AG04450 (cell line): Measurements from ENCODE around the gene TTLL1. TPM values are rescaled to one million over a fixed set of nuclear protein-coding genes. Genes with fewer than 3 reads are reported as not detected.

Experiments used
- CTCF ChIA-PET: fragments of 300-600, 350-600 bp; formaldehyde crosslinking; extraction: SDS; loops from one replicate; lab custom pipeline; 2022; ENCODE audit warnings: antibody characterized with exemption, inconsistent platforms; lab: Charles Lee
- POLR2A ChIA-PET: fragments of 350-600 bp; formaldehyde crosslinking; extraction: SDS; loops from one replicate; lab custom pipeline; 2021; ENCODE audit warnings: antibody characterized with exemption, inconsistent platforms; lab: Yijun Ruan, JAX
- DNase-seq: peaks from one replicate; pipeline ENCODE4 v3.0.0-alpha.2; 2011; ENCODE audit warnings: low read depth, low spot score
- H3K27ac ChIP-seq: one replicate; pipeline ENCODE4 v1.5.1; 2012; ENCODE audit warnings: low read depth, low read length, control low read depth
- H3K27me3 ChIP-seq: one replicate; pipeline ENCODE4 v1.6.0; 2012; ENCODE audit warnings: low read length; ENCODE audit not compliant: control insufficient read depth, insufficient read depth
- H3K4me3 ChIP-seq: 2 replicates; pipeline ENCODE4 v1.5.1; 2011; ENCODE audit warnings: mild to moderate bottlenecking, low read depth, low read length, control low read depth
- H3K9me3 ChIP-seq: 2 replicates; pipeline ENCODE4 v1.5.1; 2012; ENCODE audit warnings: low read length; ENCODE audit not compliant: control insufficient read depth, insufficient read depth
- CTCF ChIP-seq: IDR thresholded peaks from 2 replicates; pipeline ENCODE4 v1.5.1; 2011; ENCODE audit warnings: low read depth, low read length, control low read depth, inconsistent platforms
- polyA plus RNA-seq: library from polyadenylated mRNA; depleted of rRNA; stranded (reverse); fragments of >200 nt; gene quantifications from 2 replicates; pipeline ENCODE4 v1.2.3, GENCODE V29; 2011

TTLL1 gene
- polyA plus RNA-seq, 1 experiment, result 17.5 TPM

DNA sequence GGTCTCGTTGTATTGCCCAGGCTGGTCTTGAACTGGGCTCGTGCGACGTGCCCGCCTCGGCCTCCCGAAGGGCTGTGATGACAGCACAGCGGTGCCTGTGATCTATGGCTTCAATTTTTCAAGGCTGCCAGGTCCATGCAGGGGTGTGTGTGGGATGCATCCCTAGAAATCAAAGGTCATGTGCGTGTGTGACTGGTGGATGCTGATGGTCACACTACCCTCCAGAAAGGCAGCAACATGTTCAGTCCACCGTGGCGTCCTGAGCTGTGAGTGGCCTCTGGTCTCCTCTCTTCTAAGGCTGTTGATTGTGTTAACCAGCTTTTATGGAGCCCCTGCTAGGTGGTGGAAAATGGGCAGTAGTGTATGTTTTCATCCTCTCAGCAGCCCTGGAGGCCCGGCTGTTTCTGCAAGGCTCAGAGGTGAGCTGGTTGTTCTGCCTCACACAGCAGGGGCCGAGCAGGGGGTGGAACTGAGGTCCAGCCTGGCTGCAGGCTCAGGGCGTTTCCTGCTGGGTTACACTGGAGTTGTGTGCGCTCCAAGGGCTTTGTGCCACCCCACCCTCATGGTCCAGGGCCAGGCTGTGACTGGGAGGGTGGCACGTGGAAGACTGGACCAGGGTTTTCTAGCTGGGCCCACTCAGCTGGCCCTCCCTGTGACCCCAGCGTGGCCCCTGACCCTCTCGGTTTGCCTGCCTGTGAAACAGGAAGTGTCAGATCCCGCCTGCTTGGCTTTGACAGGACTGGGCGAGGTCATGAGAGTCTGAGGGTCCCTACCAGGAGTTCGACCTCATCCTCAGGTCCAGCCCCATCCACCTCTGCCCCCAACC, 29.0 kb upstream of the TTLL1 start:
- Histone ChIP-seq H3K9me3 (no peaks in the 10 kb centered on the region), H3K27ac (no peak overlapping the region), H3K4me3 (no peak overlapping the region), H3K27me3 (peaks cover 12% of the 10 kb centered on the region)
- TF ChIP-seq CTCF, result no peak
- DNase-seq, result no peak
- ChIA-PET POLR2A (no interaction called here), CTCF (no interaction called here)

GRCh38 chr22:43116932-43117331, 27.7 kb upstream of the TTLL1 start:
- Histone ChIP-seq H3K4me3 (no peak overlapping the region), H3K9me3 (no peaks in the 10 kb centered on the region), H3K27ac (no peak overlapping the region), H3K27me3 (peaks cover 23% of the 10 kb centered on the region)
- ChIA-PET CTCF (interaction anchor here (0.7 to 0.9 kb wide), 2 partner anchors 64 to 297 kb away, joined by 4 to 6 read pairs; no protein-coding TSS in a partner anchor), POLR2A (interaction anchor here (0.6 kb wide), 1 partner anchor 959 kb away, joined by 3 read pairs; no protein-coding TSS in a partner anchor)
- no peak for DNase-seq
- TF ChIP-seq CTCF, result no peak

GRCh38 chr22:43114958-43115357, 25.8 kb upstream of the TTLL1 start:
- DNase-seq, result no peak
- CTCF ChIA-PET, result interaction anchor here (0.6 kb wide), 1 partner anchor 77 kb away, joined by 8 read pairs; no protein-coding TSS in a partner anchor
- POLR2A ChIA-PET, result no interaction called here
- TF ChIP-seq CTCF, result no peak
- peaks cover 39% of the 10 kb centered on the region for H3K27me3 ChIP-seq
- H3K27ac ChIP-seq, result peak overlapping the region; percentile 21
- no peak overlapping the region for H3K4me3 ChIP-seq
- no peaks in the 10 kb centered on the region; the same call in 1 of the 2 replicates for H3K9me3 ChIP-seq

GRCh38 chr22:43113526-43114251, 24.5 kb upstream of the TTLL1 start:
- POLR2A ChIA-PET, result interaction anchor here (0.6 kb wide), 1 partner anchor 12 kb away, joined by 3 read pairs; no protein-coding TSS in a partner anchor
- DNase-seq, result no peak
- no peak for TF ChIP-seq CTCF
- H3K4me3 ChIP-seq, result no peak overlapping the region
- no peaks in the 10 kb centered on the region; the same call in 1 of the 2 replicates for H3K9me3 ChIP-seq
- peaks cover 52% of the 10 kb centered on the region for H3K27me3 ChIP-seq
- H3K27ac ChIP-seq, result no peak overlapping the region
- CTCF ChIA-PET, result no interaction called here
